HEK293 (cell line): ENCODE results near the gene OAF.

ENCODE experiments used
- CTCF ChIP-seq: fragments of 450-650 bp; formaldehyde crosslinking; IDR thresholded peaks from 2 replicates; pipeline ENCODE4 v1.5.1; 2016; ENCODE audit warnings: missing biosample characterization, missing genetic modification characterization
- WT1 ChIP-seq: fragments of 450-650 bp; formaldehyde crosslinking; IDR thresholded peaks from 2 replicates; pipeline ENCODE4 v1.5.1; 2016; ENCODE audit warnings: missing biosample characterization, missing genetic modification characterization
- ZNF146 ChIP-seq: fragments of 450-650 bp; formaldehyde crosslinking; IDR thresholded peaks from 2 replicates; pipeline ENCODE4 v1.5.1; 2016; ENCODE audit warnings: missing biosample characterization, missing genetic modification characterization
- ZNF155 ChIP-seq: fragments of 450-650 bp; formaldehyde crosslinking; IDR thresholded peaks from 2 replicates; pipeline ENCODE4 v1.5.1; 2016; ENCODE audit warnings: missing biosample characterization, missing genetic modification characterization
- ZNF239 ChIP-seq: fragments of 450-650 bp; formaldehyde crosslinking; IDR thresholded peaks from 2 replicates; pipeline ENCODE4 v1.5.1; 2016; ENCODE audit warnings: missing biosample characterization, missing genetic modification characterization
- ZNF311 ChIP-seq: fragments of 450-650 bp; formaldehyde crosslinking; IDR thresholded peaks from 2 replicates; pipeline ENCODE4 v1.5.1; 2017; ENCODE audit warnings: missing biosample characterization, missing genetic modification characterization, borderline replicate concordance
- ZNF324 ChIP-seq: fragments of 450-650 bp; formaldehyde crosslinking; IDR thresholded peaks from 2 replicates; pipeline ENCODE4 v1.5.1; 2016; ENCODE audit warnings: missing biosample characterization, missing genetic modification characterization
- ZNF433 ChIP-seq: fragments of 450-650 bp; formaldehyde crosslinking; IDR thresholded peaks from 2 replicates; pipeline ENCODE4 v1.5.1; 2016; ENCODE audit warnings: missing biosample characterization, missing genetic modification characterization, low read depth
- ZNF549 ChIP-seq: fragments of 450-650 bp; IDR thresholded peaks from 2 replicates; pipeline ENCODE4 v1.5.1; 2018; ENCODE audit warnings: missing biosample characterization, missing genetic modification characterization, mild to moderate bottlenecking, inconsistent platforms, moderate library complexity
- ZNF610 ChIP-seq: fragments of 450-650 bp; formaldehyde crosslinking; IDR thresholded peaks from 2 replicates; pipeline ENCODE4 v1.5.1; 2016; ENCODE audit warnings: missing biosample characterization, missing genetic modification characterization, borderline replicate concordance
- ZNF76 ChIP-seq: fragments of 450-650 bp; formaldehyde crosslinking; IDR thresholded peaks from 2 replicates; pipeline ENCODE4; 2016; ENCODE audit warnings: low read depth, missing biosample characterization, missing genetic modification characterization, borderline replicate concordance
- ZSCAN23 ChIP-seq: fragments of 450-650 bp; formaldehyde crosslinking; IDR thresholded peaks from 2 replicates; pipeline ENCODE4 v1.5.1; 2016; ENCODE audit warnings: missing biosample characterization, missing genetic modification characterization
- TF ChIP-seq, protein P1 (sequence below): fragments of 450-650 bp; formaldehyde crosslinking; IDR thresholded peaks from 2 replicates; pipeline ENCODE4 v1.5.1; 2016; ENCODE audit warnings: missing biosample characterization, missing genetic modification characterization
- TF ChIP-seq, protein P2 (sequence below): fragments of 450-650 bp; formaldehyde crosslinking; IDR thresholded peaks from 2 replicates; pipeline ENCODE4 v1.5.1; 2016; ENCODE audit warnings: missing biosample characterization, missing genetic modification characterization

GRCh38 chr11:120261931-120262330 lies 51.1 kb downstream of the OAF start:
- TF ChIP-seq ZSCAN23 (tag by site-specific recombination) (no peak), ZNF549 (tag by site-specific recombination) (no peak), CTCF (tag by site-specific recombination) (no peak), ZNF610 (tag by site-specific recombination) (no peak), ZNF324 (tag by site-specific recombination) (no peak), ZNF146 (tag by site-specific recombination) (no peak), ZNF433 (tag by site-specific recombination) (no peak), ZNF155 (no peak), ZNF76 (tag by site-specific recombination) (no peak), ZNF239 (tag by site-specific recombination) (no peak), ZNF311 (tag by site-specific recombination) (no peak), WT1 (tag by site-specific recombination) (no peak)
- TF ChIP-seq, protein P1, sequence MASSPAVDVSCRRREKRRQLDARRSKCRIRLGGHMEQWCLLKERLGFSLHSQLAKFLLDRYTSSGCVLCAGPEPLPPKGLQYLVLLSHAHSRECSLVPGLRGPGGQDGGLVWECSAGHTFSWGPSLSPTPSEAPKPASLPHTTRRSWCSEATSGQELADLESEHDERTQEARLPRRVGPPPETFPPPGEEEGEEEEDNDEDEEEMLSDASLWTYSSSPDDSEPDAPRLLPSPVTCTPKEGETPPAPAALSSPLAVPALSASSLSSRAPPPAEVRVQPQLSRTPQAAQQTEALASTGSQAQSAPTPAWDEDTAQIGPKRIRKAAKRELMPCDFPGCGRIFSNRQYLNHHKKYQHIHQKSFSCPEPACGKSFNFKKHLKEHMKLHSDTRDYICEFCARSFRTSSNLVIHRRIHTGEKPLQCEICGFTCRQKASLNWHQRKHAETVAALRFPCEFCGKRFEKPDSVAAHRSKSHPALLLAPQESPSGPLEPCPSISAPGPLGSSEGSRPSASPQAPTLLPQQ: no peak
- TF ChIP-seq, protein P2, sequence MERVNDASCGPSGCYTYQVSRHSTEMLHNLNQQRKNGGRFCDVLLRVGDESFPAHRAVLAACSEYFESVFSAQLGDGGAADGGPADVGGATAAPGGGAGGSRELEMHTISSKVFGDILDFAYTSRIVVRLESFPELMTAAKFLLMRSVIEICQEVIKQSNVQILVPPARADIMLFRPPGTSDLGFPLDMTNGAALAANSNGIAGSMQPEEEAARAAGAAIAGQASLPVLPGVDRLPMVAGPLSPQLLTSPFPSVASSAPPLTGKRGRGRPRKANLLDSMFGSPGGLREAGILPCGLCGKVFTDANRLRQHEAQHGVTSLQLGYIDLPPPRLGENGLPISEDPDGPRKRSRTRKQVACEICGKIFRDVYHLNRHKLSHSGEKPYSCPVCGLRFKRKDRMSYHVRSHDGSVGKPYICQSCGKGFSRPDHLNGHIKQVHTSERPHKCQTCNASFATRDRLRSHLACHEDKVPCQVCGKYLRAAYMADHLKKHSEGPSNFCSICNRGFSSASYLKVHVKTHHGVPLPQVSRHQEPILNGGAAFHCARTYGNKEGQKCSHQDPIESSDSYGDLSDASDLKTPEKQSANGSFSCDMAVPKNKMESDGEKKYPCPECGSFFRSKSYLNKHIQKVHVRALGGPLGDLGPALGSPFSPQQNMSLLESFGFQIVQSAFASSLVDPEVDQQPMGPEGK: no peak
